ENCODE measurements around the gene ADAMTSL1.

Gene ADAMTSL1

DNA sequence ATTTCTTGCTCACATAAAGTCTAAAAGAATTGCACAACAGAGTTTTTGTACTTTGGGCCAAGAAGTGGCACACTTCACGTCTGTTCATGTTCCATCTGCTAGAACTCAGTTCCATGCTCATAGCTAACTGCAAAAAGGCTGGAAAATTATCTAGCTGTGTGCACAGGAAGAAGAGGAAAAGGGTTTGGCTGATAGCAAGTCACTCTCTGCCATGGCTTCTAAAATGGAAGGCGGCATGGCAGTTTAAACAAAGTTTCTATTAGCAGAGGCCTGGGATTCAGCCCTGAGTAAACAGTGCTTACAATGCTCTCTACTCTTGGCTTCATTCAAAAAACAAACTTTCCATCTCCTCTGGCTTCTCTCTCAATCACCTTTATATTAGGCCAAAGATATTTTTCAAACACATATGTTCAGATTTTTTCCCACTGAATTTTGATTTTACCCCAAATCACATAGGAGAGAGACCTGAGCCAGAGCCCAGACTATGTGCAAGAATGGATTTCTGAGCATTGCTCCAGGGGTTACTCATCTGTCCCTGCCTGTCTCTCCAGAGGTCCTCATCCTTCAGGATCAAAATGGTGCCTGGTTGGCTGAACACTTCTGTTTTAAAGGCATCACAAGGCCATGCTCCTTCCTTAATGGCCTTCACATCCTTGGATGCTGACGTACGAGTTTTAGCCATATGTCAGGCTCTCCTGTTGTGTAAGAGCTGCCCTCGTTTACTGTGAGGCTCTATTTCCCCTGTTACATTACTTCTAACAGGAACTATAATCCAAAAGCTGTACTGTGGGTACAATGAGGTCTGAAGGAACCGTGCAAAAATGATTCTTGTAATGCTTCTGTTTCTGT, 332.5 kb downstream of the ADAMTSL1 start:
- Histone ChIP-seq H3K79me2 (ENCODE audit: insufficient read depth, low read length) (no peaks in the 10 kb centered on the region), H3K9me2 (replicated peaks; ENCODE audit: insufficient read depth, low read length) (no peaks in the 10 kb centered on the region), H3K27me3 (ENCODE audit: low read length) (no peaks in the 10 kb centered on the region), H4K20me1 (ENCODE audit: low read depth, low read length) (no peaks in the 10 kb centered on the region), H3K9me3 (ENCODE audit: insufficient read depth, low read length) (no peaks in the 10 kb centered on the region), H3K9ac (ENCODE audit: low read length) (no peak overlapping the region), H3K27ac (ENCODE audit: low read depth, low read length) (no peak overlapping the region), H2AFZ (ENCODE audit: low read depth, low read length, severe bottlenecking) (no peak overlapping the region), H3K36me3 (ENCODE audit: low read length) (no peaks in the 10 kb centered on the region), H3K4me3 (ENCODE audit: insufficient read depth, low read length, poor library complexity, severe bottlenecking) (no peak overlapping the region), H3F3A (ENCODE audit: insufficient read depth) (no peaks in the 10 kb centered on the region), H3K4me2 (ENCODE audit: low read depth, low read length, poor library complexity, severe bottlenecking) (no peak overlapping the region)
- no peak for TF ChIP-seq EZH2phosphoT487 (conservative IDR thresholded peaks at IDR 0.05; ENCODE audit: low read length)
- TF ChIP-seq, protein P1, sequence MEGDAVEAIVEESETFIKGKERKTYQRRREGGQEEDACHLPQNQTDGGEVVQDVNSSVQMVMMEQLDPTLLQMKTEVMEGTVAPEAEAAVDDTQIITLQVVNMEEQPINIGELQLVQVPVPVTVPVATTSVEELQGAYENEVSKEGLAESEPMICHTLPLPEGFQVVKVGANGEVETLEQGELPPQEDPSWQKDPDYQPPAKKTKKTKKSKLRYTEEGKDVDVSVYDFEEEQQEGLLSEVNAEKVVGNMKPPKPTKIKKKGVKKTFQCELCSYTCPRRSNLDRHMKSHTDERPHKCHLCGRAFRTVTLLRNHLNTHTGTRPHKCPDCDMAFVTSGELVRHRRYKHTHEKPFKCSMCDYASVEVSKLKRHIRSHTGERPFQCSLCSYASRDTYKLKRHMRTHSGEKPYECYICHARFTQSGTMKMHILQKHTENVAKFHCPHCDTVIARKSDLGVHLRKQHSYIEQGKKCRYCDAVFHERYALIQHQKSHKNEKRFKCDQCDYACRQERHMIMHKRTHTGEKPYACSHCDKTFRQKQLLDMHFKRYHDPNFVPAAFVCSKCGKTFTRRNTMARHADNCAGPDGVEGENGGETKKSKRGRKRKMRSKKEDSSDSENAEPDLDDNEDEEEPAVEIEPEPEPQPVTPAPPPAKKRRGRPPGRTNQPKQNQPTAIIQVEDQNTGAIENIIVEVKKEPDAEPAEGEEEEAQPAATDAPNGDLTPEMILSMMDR (IDR thresholded peaks at IDR 0.05; ENCODE audit: insufficient read depth, low read length, poor library complexity, severe bottlenecking) = no peak

DNA sequence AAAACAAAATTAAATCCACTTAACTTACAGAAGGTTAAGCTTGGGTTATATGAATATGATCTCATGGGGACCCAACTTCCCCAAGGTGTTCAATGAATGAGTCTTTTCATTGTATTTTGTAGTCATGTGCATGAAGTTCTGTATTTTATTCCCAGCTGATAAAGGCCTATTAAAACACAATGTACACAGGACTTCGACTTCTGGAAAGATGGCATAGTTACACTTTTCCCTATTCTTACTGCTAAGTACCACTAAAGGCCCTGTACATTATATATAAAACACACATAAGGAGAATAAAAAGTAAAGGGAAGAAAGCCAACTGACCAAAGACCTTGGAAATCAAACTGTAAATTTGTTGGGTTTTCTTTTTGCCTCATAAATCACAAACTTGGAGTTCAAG, 336.6 kb downstream of the ADAMTSL1 start:
- Histone ChIP-seq H3K79me2 (ENCODE audit: insufficient read depth, low read length) (no peaks in the 10 kb centered on the region), H3K9ac (ENCODE audit: low read length) (no peak overlapping the region)
- TF ChIP-seq EZH2phosphoT487 (conservative IDR thresholded peaks at IDR 0.05; ENCODE audit: low read length) = no peak
- TF ChIP-seq, protein P1 (IDR thresholded peaks at IDR 0.05; ENCODE audit: insufficient read depth, low read length, poor library complexity, severe bottlenecking) = no peak

DNA sequence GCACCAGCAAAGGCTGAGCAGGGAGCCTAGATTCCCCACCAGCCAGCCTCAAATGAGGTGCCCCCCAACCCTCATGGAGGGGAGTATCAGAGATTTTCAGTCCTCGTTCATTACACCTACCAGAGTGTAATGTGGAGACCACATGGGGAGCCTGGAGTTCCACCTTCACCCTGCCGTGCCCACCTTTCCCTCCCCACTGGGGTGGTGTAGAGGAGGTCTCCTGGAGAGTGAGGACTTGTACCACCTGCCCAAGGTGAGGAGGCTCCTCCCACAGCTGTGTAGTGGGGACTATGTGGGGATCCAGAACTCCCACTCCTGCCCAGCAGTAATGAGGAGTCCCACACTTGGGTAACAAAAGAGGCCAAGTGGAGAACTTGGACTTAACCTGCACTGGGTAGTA, 337.2 kb downstream of the ADAMTSL1 start:
- H3K9ac ChIP-seq (ENCODE audit: low read length) = no peak overlapping the region
- no peaks in the 10 kb centered on the region for H3K79me2 ChIP-seq (ENCODE audit: insufficient read depth, low read length)
- H3K4me2 ChIP-seq (ENCODE audit: low read depth, low read length, poor library complexity, severe bottlenecking) = no peak overlapping the region
- H2AFZ ChIP-seq (ENCODE audit: low read depth, low read length, severe bottlenecking) = no peak overlapping the region
- H4K20me1 ChIP-seq (ENCODE audit: low read depth, low read length) = no peaks in the 10 kb centered on the region
- H3K27me3 ChIP-seq (ENCODE audit: low read length) = no peaks in the 10 kb centered on the region
- no peak for TF ChIP-seq EZH2phosphoT487 (conservative IDR thresholded peaks at IDR 0.05; ENCODE audit: low read length)
- TF ChIP-seq, protein P1 (IDR thresholded peaks at IDR 0.05; ENCODE audit: insufficient read depth, low read length, poor library complexity, severe bottlenecking) = no peak
- no peaks in the 10 kb centered on the region for H3K36me3 ChIP-seq (ENCODE audit: low read length)
- H3K27ac ChIP-seq (ENCODE audit: low read depth, low read length) = no peak overlapping the region
- H3K9me2 ChIP-seq (replicated peaks; ENCODE audit: insufficient read depth, low read length) = no peaks in the 10 kb centered on the region
- no peak overlapping the region for H3K4me3 ChIP-seq (ENCODE audit: insufficient read depth, low read length, poor library complexity, severe bottlenecking)
- H3K9me3 ChIP-seq (ENCODE audit: insufficient read depth, low read length) = no peaks in the 10 kb centered on the region
- H3F3A ChIP-seq (ENCODE audit: insufficient read depth) = no peaks in the 10 kb centered on the region

More for the DNA sequence above, 336.6 kb downstream of the ADAMTSL1 start:
- H3K9me2 ChIP-seq (replicated peaks; ENCODE audit: insufficient read depth, low read length) = no peaks in the 10 kb centered on the region
- no peak overlapping the region for H3K4me3 ChIP-seq (ENCODE audit: insufficient read depth, low read length, poor library complexity, severe bottlenecking)
- H3F3A ChIP-seq (ENCODE audit: insufficient read depth) = no peaks in the 10 kb centered on the region
- H3K27me3 ChIP-seq (ENCODE audit: low read length) = no peaks in the 10 kb centered on the region
- H3K36me3 ChIP-seq (ENCODE audit: low read length) = no peaks in the 10 kb centered on the region
- no peak overlapping the region for H3K27ac ChIP-seq (ENCODE audit: low read depth, low read length)
- no peaks in the 10 kb centered on the region for H4K20me1 ChIP-seq (ENCODE audit: low read depth, low read length)
- no peak overlapping the region for H3K4me2 ChIP-seq (ENCODE audit: low read depth, low read length, poor library complexity, severe bottlenecking)
- H3K9me3 ChIP-seq (ENCODE audit: insufficient read depth, low read length) = no peaks in the 10 kb centered on the region
- H2AFZ ChIP-seq (ENCODE audit: low read depth, low read length, severe bottlenecking) = no peak overlapping the region

Measured in SU-DHL-6 (cell line).